T-helper 2 cell (primary cell): ENCODE data around the gene KLHL2.

Experiments used
- DNase-seq, 5 experiments: peaks; one replicate each; pipeline versions ENCODE4 v3.0.0 to v3.0.0-alpha.2; 2012 to 2022

The KLHL2 gene

GRCh38 chr4:165289423-165289785 is 82.0 kb downstream of the KLHL2 start:
- DNase-seq, result peak in 1 of 5 experiments; percentile 15

- peak in 1 of 5 experiments; percentile 42 for DNase-seq
Observed at GRCh38 chr4:165293061-165293460, 85.7 kb downstream of the KLHL2 start.

- DNase-seq, result no peak
Observed at GRCh38 chr4:165293927-165294649, 86.7 kb downstream of the KLHL2 start.

GRCh38 chr4:165294907-165295306 is 87.5 kb downstream of the KLHL2 start:
- DNase-seq, result peak in 1 of 5 experiments; percentile 32

GRCh38 chr4:165297626-165298025 is 90.3 kb downstream of the KLHL2 start:
- DNase-seq, result no peak

GRCh38 chr4:165299399-165300060 is 92.2 kb downstream of the KLHL2 start:
- no peak for DNase-seq

GRCh38 chr4:165301833-165302232 is 94.5 kb downstream of the KLHL2 start:
- peak in 1 of 5 experiments; percentile 46 for DNase-seq

GRCh38 chr4:165302658-165303057 is 95.3 kb downstream of the KLHL2 start:
- no peak for DNase-seq

- DNase-seq, result no peak
Observed at GRCh38 chr4:165308166-165308565, 100.8 kb downstream of the KLHL2 start.

GRCh38 chr4:165308606-165309005 is 101.2 kb downstream of the KLHL2 start:
- DNase-seq, result no peak

GRCh38 chr4:165309456-165309855 is 102.1 kb downstream of the KLHL2 start:
- no peak for DNase-seq

GRCh38 chr4:165312506-165312905 is 105.1 kb downstream of the KLHL2 start:
- no peak for DNase-seq

GRCh38 chr4:165319030-165319429 is 111.7 kb downstream of the KLHL2 start:
- no peak for DNase-seq

- no peak for DNase-seq
Observed at GRCh38 chr4:165319509-165319908, 112.1 kb downstream of the KLHL2 start.

- DNase-seq, result no peak
Observed at GRCh38 chr4:165324236-165324917, 117.0 kb downstream of the KLHL2 start.

- no peak for DNase-seq
Observed at GRCh38 chr4:165324918-165325304, 117.5 kb downstream of the KLHL2 start.

- DNase-seq, result peak in 1 of 5 experiments; percentile 59
Observed at GRCh38 chr4:165325732-165326512, 118.6 kb downstream of the KLHL2 start.

GRCh38 chr4:165326831-165327210 is 119.5 kb downstream of the KLHL2 start:
- DNase-seq, result peak in 1 of 5 experiments; percentile 73

- DNase-seq, result peak; percentile 91 to 100 (median 97)
Observed at GRCh38 chr4:165327211-165328100, 120.1 kb downstream of the KLHL2 start, which contains the start of gene MSMO1. TSS of gene MSMO1 (plus strand) at chr4:165327669. CDS start at chr4:165333371, 5,702 bp downstream.

GRCh38 chr4:165328101-165328425 is 120.7 kb downstream of the KLHL2 start:
- DNase-seq, result no peak

- DNase-seq, result no peak
Observed at GRCh38 chr4:165328708-165329107, 121.3 kb downstream of the KLHL2 start.

- DNase-seq, result no peak
Observed at GRCh38 chr4:165330071-165330470, 122.7 kb downstream of the KLHL2 start.
